Right lobe of liver (tissue), 6 donors: ENCODE data around the gene ATCAY. TPM values are rescaled to one million over a fixed set of nuclear protein-coding genes. Genes with fewer than 3 reads are reported as not detected.
A peak's percentile ranks its signal among the peaks of the same experiment; 100 is the strongest.
"Not testable (repeated sequence)": the region's sequence is repeated elsewhere in the genome, so short reads cannot be mapped to it uniquely, and the experiment has no call there.

Source experiments
- ATAC-seq, 4 donors: fragments of 200-7000 bp; cut with Tn5 transposase; one replicate each; pipeline ENCODE4 v1.9.1; 2020; ENCODE audit warnings: mild to moderate bottlenecking in 4 of 4, moderate library complexity in 4 of 4
- DNase-seq, 3 donors: peaks; one replicate each; pipeline ENCODE4 v3.0.0-alpha.2; 2020
- H3K27ac ChIP-seq, 3 donors: fragments of 200-600 bp; one replicate each; pipeline ENCODE4 v1.8.0; 2022
- H3K27me3 ChIP-seq, 2 donors: fragments of 200-600 bp; one replicate each; pipeline ENCODE4 v1.8.0; 2022
- H3K36me3 ChIP-seq, 4 donors: fragments of 200-600 bp; sonication (generic) in 1 of 4; one replicate each; pipeline versions ENCODE4 v1.5.1 to v1.8.0; 2017 to 2022; ENCODE audit warnings: control low read depth in 1 of 4
- H3K4me1 ChIP-seq, 4 donors: fragments of 200-600 bp; sonication (generic) in 1 of 4; one replicate each; pipeline versions ENCODE4 v1.5.1 to v1.8.0; 2017 to 2022; ENCODE audit warnings: control low read depth in 1 of 4
- H3K4me3 ChIP-seq, 3 donors: fragments of 200-600 bp; one replicate each; pipeline ENCODE4 v1.8.0; 2022
- H3K9me3 ChIP-seq, 4 donors: fragments of 200-600 bp; sonication (generic) in 1 of 4; one replicate each; pipeline versions ENCODE4 v1.5.1 to v1.8.0; 2017 to 2022; ENCODE audit warnings: control low read depth in 1 of 4
- POLR2A ChIP-seq: fragments of 450-650 bp; IDR thresholded peaks from one replicate; pipeline ENCODE4 v1.6.1; 2017; ENCODE audit warnings: antibody characterized with exemption, mild to moderate bottlenecking
- WGBS: methylation state at CpG from one replicate; pipeline ENCODE4 v1.1.6; 2018; ENCODE audit warnings: low coverage, low lambda C conversion rate; ENCODE audit not compliant: insufficient coverage; ENCODE audit errors: missing lambda C conversion rate; 5-methylcytosine and 5-hydroxymethylcytosine counted together
- intact Hi-C, 2 donors: fragments of 100-400 bp; cut with DNase I; formaldehyde crosslinking; loops; one replicate each; pipeline versions ENCODE4 v1.11.2 to v1.14.1; 2022
- total RNA-seq, 6 experiments: library from RNA; depleted of rRNA in 2 of 6; stranded (reverse); fragments of >200 nt in 2 of 6; fragmentation: NEBNext Ultra II Directional in 3 of 6; extraction: Animal tissue kit (Norgen Biotek cat#: 25700) in 3 of 6; gene quantifications; one replicate each; pipeline versions ENCODE4 v1.1.0 to v1.2.4, GENCODE V29; 2016 to 2023
- TF ChIP-seq, protein P1 (sequence below), 4 donors: fragments of 200-600 bp in 3 of 4; fragments of 450-650 bp in 1 of 4; IDR thresholded peaks; one replicate each; pipeline versions ENCODE4 v1.5.1 to v1.8.0; 2016 to 2022; ENCODE audit warnings: antibody characterized with exemption in 4 of 4, mild to moderate bottlenecking in 2 of 4
- donor health status: DM: no; HTN: yes; CAD: no.
- donor health status: DM: no; HTN: no; CAD: no.
- donor health status: DM: no; HTN: no; CAD: no.
- donor health status: DM: no; HTN: yes; CAD: no.
- donor health status: DM: no; HTN: yes; CAD: no.

ATCAY gene
- total RNA-seq, 6 experiments from 2014 or later: not detected

GRCh38 chr19:3949997-3950859 is 69.7 kb downstream of the ATCAY start:
- DNase-seq (no peak), ATAC-seq (no peak)
- no peak for TF ChIP-seq POLR2A
- TF ChIP-seq, protein P1, sequence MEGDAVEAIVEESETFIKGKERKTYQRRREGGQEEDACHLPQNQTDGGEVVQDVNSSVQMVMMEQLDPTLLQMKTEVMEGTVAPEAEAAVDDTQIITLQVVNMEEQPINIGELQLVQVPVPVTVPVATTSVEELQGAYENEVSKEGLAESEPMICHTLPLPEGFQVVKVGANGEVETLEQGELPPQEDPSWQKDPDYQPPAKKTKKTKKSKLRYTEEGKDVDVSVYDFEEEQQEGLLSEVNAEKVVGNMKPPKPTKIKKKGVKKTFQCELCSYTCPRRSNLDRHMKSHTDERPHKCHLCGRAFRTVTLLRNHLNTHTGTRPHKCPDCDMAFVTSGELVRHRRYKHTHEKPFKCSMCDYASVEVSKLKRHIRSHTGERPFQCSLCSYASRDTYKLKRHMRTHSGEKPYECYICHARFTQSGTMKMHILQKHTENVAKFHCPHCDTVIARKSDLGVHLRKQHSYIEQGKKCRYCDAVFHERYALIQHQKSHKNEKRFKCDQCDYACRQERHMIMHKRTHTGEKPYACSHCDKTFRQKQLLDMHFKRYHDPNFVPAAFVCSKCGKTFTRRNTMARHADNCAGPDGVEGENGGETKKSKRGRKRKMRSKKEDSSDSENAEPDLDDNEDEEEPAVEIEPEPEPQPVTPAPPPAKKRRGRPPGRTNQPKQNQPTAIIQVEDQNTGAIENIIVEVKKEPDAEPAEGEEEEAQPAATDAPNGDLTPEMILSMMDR (IDR thresholded peaks at IDR 0.05): no peak
- no peak overlapping the region for H3K27ac ChIP-seq
- H3K4me1 ChIP-seq: no peaks in the 10 kb centered on the region
- no peaks in the 10 kb centered on the region for H3K36me3 ChIP-seq
- no peaks in the 10 kb centered on the region for H3K27me3 ChIP-seq
- H3K4me3 ChIP-seq: no peak overlapping the region
- no peaks in the 10 kb centered on the region for H3K9me3 ChIP-seq
- 43% methylated on average over 6 of the region's 20 CpGs for WGBS
- intact Hi-C loops: no loop called here

- WGBS: 34% methylated on average over 8 of the region's 41 CpGs
- no peak for TF ChIP-seq POLR2A
- TF ChIP-seq, protein P1 (IDR thresholded peaks at IDR 0.05): no peak
- Histone ChIP-seq H3K27me3 (no peaks in the 10 kb centered on the region), H3K9me3 (no peaks in the 10 kb centered on the region), H3K36me3 (peaks cover 0 to 4% (median 0%) of the 10 kb centered on the region in 4 donors), H3K4me3 (no peak overlapping the region), H3K4me1 (no peaks in the 10 kb centered on the region), H3K27ac (no peak overlapping the region)
- peak in 3 of 4 donors; percentile 9 to 21 (median 13) for ATAC-seq
- intact Hi-C loops: no loop called here
- DNase-seq: no peak
These were observed 70.7 kb downstream of the ATCAY start for GRCh38 chr19:3950871-3951861.

DNA sequence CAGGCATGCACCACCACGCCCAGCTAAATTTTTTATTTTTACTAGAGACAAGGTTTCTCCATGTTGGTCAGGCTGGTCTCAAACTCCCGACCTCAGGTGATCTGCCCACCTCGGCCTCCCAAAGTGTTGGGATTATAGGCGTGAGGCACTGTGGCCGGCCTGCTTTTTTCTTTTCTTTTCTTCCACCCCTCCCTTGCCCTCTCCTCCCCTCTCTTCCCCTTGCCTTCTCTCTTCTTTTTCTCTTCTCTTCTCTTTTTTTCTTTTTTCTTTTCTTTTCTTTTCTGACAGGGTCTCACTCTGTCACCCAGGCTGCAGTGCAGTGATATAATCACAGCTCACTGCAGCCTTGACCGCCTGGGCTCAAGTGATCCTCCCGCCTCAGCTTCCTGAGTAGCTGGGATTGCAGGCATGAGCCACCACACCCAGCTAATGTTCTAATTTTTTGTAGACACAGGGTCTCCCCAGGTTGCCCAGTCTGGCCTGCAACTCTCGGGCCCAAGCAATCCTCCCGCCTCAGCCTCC is 72.3 kb downstream of the ATCAY start:
- H3K4me1 ChIP-seq, intact Hi-C loops, H3K27ac ChIP-seq, DNase-seq, H3K4me3 ChIP-seq, H3K9me3 ChIP-seq, ATAC-seq, H3K36me3 ChIP-seq, H3K27me3 ChIP-seq: not testable (repeated sequence)
- 89% methylated on average over 6 of the region's 9 CpGs for WGBS

GRCh38 chr19:3954107-3954506 is 73.6 kb downstream of the ATCAY start:
- no peak for TF ChIP-seq POLR2A
- H3K4me3 ChIP-seq: no peak overlapping the region
- no peak overlapping the region for H3K27ac ChIP-seq
- intact Hi-C loops: no loop called here
- H3K4me1 ChIP-seq: no peaks in the 10 kb centered on the region
- H3K36me3 ChIP-seq: peaks cover 0 to 16% (median 1%) of the 10 kb centered on the region in 4 donors
- H3K9me3 ChIP-seq: no peaks in the 10 kb centered on the region
- no CpG with 5 or more reads among the region's 12 CpGs for WGBS
- no peaks in the 10 kb centered on the region for H3K27me3 ChIP-seq
- DNase-seq (no peak), ATAC-seq (no peak)

- H3K36me3 ChIP-seq: peaks cover 0 to 28% (median 8%) of the 10 kb centered on the region in 4 donors
- DNase-seq, ATAC-seq, H3K4me3 ChIP-seq, intact Hi-C loops, H3K4me1 ChIP-seq, H3K27me3 ChIP-seq, H3K27ac ChIP-seq, H3K9me3 ChIP-seq: not testable (repeated sequence)
- WGBS: 88% methylated on average over 13 of the region's 13 CpGs
These were observed 74.8 kb downstream of the ATCAY start for GRCh38 chr19:3955276-3955675.
